Mesothelial cell of epicardium (in vitro differentiated cells): ENCODE results near the gene PRKAR1B. TPM values are rescaled to one million over a fixed set of nuclear protein-coding genes. Genes with fewer than 3 reads are reported as not detected.

Experiments
- DNase-seq, 2 experiments: peaks; one replicate each; pipeline ENCODE4 v3.0.0; 2021; ENCODE audit warnings: low spot score in 2 of 2; ENCODE audit not compliant: unreplicated experiment in 2 of 2
- H3K27ac Mint-ChIP-seq: 2 replicates; pipeline ENCODE4 v1.8.0; 2021; ENCODE audit warnings: mixed read lengths
- H3K27me3 Mint-ChIP-seq: 2 replicates; pipeline ENCODE4 v1.8.0; 2021; ENCODE audit warnings: low read depth, mixed read lengths
- H3K36me3 Mint-ChIP-seq: 2 replicates; pipeline ENCODE4 v1.8.0; 2021; ENCODE audit warnings: mixed read lengths
- H3K4me1 Mint-ChIP-seq: 2 replicates; pipeline ENCODE4 v1.8.0; 2021; ENCODE audit warnings: mixed read lengths
- H3K4me3 Mint-ChIP-seq: 2 replicates; pipeline ENCODE4 v1.8.0; 2021; ENCODE audit warnings: mild to moderate bottlenecking, moderate library complexity, mixed read lengths
- H3K9me3 Mint-ChIP-seq: 2 replicates; pipeline ENCODE4 v1.8.0; 2021; ENCODE audit warnings: mixed read lengths
- CTCF ChIP-seq: fragments of 200-600 bp; sonication (generic); IDR thresholded peaks from one replicate; pipeline ENCODE4 v1.5.0; 2021; ENCODE audit warnings: antibody characterized with exemption; ENCODE audit not compliant: unreplicated experiment
- total RNA-seq: library from RNA; stranded (reverse); gene quantifications from 3 replicates; pipeline ENCODE4 v1.2.1, GENCODE V29; 2021

PRKAR1B gene
- total RNA-seq, 1 donor from 2014 or later = 50.6 TPM

- Mint-ChIP-seq H3K4me1 (peaks cover 27% of the 10 kb centered on the region), H3K27me3 (no peaks in the 10 kb centered on the region), H3K4me3 (no peak overlapping the region), H3K36me3 (peaks cover 60% of the 10 kb centered on the region), H3K27ac (no peak overlapping the region), H3K9me3 (peaks cover 18% of the 10 kb centered on the region)
- no peak for TF ChIP-seq CTCF
- no peak for DNase-seq
Observed at GRCh38 chr7:585873-586272, 141.2 kb downstream of the PRKAR1B start.

- DNase-seq = no peak
- TF ChIP-seq CTCF = no peak
- peaks cover 21% of the 10 kb centered on the region for H3K4me1 Mint-ChIP-seq
- peaks cover 18% of the 10 kb centered on the region for H3K9me3 Mint-ChIP-seq
- H3K27me3 Mint-ChIP-seq = no peaks in the 10 kb centered on the region
- H3K27ac Mint-ChIP-seq = no peak overlapping the region
- H3K36me3 Mint-ChIP-seq = peaks cover 60% of the 10 kb centered on the region
- no peak overlapping the region for H3K4me3 Mint-ChIP-seq
Observed at GRCh38 chr7:585229-585711, 141.8 kb downstream of the PRKAR1B start.

GRCh38 chr7:584820-585219 lies 142.3 kb downstream of the PRKAR1B start:
- peaks cover 17% of the 10 kb centered on the region for H3K4me1 Mint-ChIP-seq
- H3K9me3 Mint-ChIP-seq = peaks cover 18% of the 10 kb centered on the region
- no peak for TF ChIP-seq CTCF
- peaks cover 60% of the 10 kb centered on the region for H3K36me3 Mint-ChIP-seq
- no peaks in the 10 kb centered on the region for H3K27me3 Mint-ChIP-seq
- DNase-seq = no peak
- no peak overlapping the region for H3K4me3 Mint-ChIP-seq
- no peak overlapping the region for H3K27ac Mint-ChIP-seq

- no peak for TF ChIP-seq CTCF
- Mint-ChIP-seq H3K27me3 (no peaks in the 10 kb centered on the region), H3K4me3 (no peak overlapping the region), H3K27ac (no peak overlapping the region), H3K4me1 (peaks cover 13% of the 10 kb centered on the region), H3K9me3 (peaks cover 16% of the 10 kb centered on the region), H3K36me3 (peaks cover 58% of the 10 kb centered on the region)
- no peak for DNase-seq
Observed at GRCh38 chr7:584122-584465, 143.0 kb downstream of the PRKAR1B start.

- no peak overlapping the region for H3K4me3 Mint-ChIP-seq
- no peaks in the 10 kb centered on the region for H3K27me3 Mint-ChIP-seq
- H3K4me1 Mint-ChIP-seq = peaks cover 13% of the 10 kb centered on the region
- no peak for DNase-seq
- no peak for TF ChIP-seq CTCF
- peaks cover 55% of the 10 kb centered on the region for H3K36me3 Mint-ChIP-seq
- H3K27ac Mint-ChIP-seq = peak overlapping the region; percentile 20
- H3K9me3 Mint-ChIP-seq = peaks cover 11% of the 10 kb centered on the region
Observed at GRCh38 chr7:583410-584121, 143.5 kb downstream of the PRKAR1B start.
